ENCODE results near the gene ANKRD53.

DNA sequence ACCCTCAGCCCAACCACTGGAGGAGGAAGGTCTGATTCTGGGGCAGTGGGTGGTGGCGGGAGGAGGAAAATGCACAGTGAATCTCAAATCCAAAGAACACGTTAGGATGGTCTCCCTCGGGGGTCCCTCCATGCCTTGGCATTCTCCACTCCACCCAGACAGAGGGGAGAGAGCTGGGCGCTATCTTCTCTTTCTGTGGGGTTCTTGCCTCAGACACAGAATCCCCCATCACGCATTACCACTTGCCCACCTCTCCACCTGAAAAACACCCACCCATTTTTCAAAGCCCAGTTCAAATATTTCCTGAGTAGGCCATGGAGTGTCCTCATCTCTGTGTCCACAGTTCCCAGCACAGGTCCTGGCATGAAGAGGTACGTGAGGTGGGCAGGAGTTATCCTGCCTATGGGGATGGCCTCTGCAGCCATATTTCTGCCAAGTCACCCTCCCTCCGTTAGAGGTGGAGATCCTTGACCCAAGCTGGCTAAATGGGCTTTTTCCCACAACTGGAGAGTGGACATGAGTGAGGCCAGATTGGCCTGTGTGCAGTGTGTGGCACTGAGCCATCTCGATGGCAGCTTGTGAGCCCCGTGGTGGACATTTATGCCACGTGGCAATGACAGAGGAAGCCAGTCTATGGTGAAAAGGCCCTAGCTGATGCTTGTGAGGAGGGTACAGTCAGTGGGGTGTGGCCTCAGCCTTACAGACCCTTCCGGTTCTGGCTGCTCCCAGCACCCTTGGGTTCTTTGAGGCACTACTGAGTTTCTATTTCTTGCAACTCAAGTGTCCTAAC is 25.7 kb downstream of the ANKRD53 start:
- TF ChIP-seq SRF (IDR thresholded peaks at IDR 0.05; ENCODE audit: low read depth) = no peak
- TF ChIP-seq, protein P1, sequence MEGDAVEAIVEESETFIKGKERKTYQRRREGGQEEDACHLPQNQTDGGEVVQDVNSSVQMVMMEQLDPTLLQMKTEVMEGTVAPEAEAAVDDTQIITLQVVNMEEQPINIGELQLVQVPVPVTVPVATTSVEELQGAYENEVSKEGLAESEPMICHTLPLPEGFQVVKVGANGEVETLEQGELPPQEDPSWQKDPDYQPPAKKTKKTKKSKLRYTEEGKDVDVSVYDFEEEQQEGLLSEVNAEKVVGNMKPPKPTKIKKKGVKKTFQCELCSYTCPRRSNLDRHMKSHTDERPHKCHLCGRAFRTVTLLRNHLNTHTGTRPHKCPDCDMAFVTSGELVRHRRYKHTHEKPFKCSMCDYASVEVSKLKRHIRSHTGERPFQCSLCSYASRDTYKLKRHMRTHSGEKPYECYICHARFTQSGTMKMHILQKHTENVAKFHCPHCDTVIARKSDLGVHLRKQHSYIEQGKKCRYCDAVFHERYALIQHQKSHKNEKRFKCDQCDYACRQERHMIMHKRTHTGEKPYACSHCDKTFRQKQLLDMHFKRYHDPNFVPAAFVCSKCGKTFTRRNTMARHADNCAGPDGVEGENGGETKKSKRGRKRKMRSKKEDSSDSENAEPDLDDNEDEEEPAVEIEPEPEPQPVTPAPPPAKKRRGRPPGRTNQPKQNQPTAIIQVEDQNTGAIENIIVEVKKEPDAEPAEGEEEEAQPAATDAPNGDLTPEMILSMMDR (IDR thresholded peaks at IDR 0.05 in 2 of 3, conservative IDR thresholded peaks at IDR 0.05 in 1 of 3; ENCODE audit: borderline replicate concordance in 1 of 3, insufficient read depth in 1 of 3, low read depth in 2 of 3, low read length in 2 of 3) = no peak
- TF ChIP-seq ELF1 (IDR thresholded peaks at IDR 0.05; ENCODE audit: borderline replicate concordance, low read depth) = no peak

All from HCT116 (cell line).